GM18867 (cell line): ENCODE measurements around the gene FLRT2.

ENCODE experiments used
- ATAC-seq: cut with Tn5 transposase; IDR thresholded peaks from one replicate; pipeline ENCODE4 v1.9.1; 2021; ENCODE audit warnings: mild to moderate bottlenecking, moderate library complexity; ENCODE audit not compliant: unreplicated experiment

The FLRT2 gene

DNA sequence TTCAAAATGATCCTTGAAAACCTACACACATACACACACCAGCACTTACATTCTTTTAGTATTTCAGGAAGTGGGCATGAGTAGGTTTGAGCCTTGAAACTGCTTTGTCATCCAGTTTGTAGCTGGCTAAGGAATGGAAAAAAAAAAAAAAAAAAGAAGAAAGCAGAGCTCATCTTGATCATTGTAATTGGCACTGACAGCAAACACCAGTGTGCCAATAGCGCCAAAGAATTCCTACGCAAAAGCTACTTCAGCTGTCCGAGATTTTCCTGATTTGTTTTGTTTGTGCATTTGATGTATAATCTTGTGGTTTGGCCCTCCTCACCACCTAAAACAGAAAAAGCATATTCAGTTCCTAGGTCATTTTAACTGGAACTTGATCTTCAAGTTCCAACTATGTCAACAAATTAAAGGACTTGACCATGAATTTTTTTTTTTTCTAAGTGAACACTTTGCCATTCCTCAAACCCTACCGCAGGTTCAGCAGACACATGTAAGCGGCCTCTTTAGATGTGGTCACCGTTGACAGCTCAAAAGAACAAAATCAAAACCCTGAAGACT lies 57.3 kb downstream of the FLRT2 start:
- ATAC-seq = no peak

DNA sequence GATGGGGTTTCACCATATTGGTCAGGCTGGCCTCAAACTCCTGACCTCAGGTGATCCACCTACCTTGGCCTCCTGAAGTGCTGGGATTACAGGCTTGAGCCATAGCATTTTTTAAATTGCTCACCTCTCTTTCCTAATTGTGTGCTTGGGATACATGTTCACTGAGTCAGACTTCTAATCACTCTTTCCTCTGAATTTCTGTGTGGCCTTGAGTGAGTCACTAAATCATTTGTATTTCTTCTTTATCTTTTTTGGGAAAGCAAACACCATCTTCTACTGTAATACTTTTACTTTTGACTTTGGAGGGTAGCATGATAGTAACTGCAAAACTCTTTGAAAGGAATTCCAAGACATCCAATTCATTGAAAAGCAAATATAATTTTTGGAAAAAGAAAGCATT lies 60.8 kb downstream of the FLRT2 start:
- no peak for ATAC-seq

DNA sequence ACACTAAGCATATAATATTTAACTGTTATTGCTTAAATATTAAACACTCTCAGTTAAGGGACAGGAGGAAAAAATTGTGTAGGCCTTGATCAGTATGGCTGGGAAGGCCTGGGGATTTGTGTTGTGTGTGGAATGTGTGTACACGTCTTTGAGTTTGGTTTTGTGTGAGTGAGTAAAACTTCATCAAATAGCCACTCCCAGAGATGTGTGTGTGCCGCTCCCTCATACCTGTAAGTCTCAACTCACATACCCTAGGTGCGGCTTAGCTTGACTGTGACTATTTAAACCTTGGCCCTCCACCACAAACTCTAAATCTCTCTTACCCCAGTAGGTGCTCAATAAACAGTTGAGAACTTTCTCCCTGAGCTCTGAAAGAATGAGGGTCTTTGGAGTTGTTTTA lies 64.3 kb downstream of the FLRT2 start:
- no peak for ATAC-seq

DNA sequence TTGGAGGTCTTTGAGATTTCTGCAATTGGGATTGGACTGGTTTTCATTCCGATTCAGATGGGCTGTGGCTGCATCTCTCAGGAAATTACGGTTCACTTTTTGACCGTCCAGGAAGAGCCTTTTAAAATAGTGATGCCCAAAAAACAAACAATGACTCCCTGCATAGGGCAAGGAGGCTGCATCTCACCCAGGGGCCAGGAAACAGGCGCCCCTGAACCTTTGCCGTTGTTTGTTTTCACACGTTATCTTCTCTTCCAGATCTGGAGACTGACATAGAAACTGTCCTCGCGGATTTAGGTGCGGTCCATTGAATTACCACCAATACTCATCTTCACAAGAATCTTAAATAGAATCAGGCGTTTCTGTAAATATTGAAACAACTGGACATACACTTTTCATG lies 66.0 kb downstream of the FLRT2 start:
- no peak for ATAC-seq

DNA sequence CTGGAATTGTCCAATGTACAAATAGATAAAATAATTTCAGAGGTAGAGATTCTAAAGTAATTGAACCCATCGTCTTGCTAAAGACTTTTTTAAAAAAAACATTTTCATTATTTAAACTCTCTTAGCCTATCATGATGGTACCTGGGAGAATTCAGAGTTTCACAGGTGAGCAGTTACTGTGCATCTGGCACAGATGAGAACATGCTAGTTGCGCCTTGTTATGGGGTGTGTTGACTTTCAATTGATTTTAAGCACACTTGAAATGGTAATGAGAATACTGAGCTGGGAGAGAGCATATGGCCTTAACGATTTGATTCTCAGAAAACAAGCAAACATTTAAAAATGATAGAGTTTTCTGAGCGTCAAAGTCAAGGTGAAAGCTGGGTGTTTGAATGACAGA lies 66.6 kb downstream of the FLRT2 start:
- no peak for ATAC-seq

DNA sequence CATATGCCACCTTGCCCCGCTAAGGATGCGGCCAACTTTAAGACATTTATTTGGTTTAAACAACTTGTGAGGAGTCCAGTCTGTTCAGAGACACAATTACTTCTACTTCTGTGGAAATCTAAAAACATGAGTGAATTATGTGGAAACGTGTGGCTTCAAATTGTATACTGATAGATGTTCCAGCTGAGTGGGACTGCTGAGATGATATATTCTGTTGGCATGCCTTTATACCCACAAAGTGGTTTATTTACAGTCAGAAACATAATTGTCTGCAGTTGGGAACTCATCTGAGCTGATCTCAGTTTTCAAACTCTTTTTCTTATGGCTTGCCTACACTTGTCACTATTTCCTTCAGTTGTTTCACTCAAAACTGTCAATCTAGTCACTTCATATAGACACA lies 67.8 kb downstream of the FLRT2 start:
- no peak for ATAC-seq

DNA sequence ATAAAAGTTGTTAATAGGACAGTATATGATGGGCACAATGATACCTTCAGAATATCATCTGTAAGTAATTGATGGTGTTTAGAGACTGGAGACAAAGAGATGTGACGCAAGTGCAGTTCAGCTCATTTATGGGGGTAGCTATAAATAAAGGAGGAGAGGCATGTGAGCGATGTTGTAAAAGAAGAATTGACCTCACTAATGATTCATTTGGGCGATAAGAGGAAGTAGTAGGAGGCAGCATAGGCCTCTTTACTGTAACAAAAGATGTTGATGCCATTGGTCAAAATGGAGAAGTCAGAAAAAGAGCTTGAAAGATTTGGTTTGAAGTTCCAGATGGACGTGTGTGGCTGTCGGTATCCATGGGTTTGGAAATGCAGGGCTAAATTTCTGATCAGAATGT lies 70.0 kb downstream of the FLRT2 start:
- no peak for ATAC-seq

DNA sequence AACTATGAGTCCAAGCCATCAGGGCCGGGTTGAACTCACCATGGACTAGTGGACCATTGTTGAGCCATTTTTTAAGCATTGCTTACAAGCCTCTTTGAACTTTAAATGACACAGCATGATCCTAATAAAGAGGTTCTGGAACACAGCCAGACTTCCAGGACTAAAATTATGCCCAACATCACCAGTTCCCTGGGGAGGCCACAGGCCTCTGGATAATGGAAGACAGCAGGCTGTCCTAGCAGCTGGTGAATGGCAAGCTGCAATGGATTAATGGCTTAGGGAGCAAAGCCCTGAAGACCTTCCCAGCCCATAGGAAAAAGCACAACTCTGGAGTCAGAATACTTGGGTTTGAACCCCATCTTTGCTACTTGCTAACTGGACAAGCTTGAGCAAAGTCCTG lies 71.3 kb downstream of the FLRT2 start:
- ATAC-seq = no peak

DNA sequence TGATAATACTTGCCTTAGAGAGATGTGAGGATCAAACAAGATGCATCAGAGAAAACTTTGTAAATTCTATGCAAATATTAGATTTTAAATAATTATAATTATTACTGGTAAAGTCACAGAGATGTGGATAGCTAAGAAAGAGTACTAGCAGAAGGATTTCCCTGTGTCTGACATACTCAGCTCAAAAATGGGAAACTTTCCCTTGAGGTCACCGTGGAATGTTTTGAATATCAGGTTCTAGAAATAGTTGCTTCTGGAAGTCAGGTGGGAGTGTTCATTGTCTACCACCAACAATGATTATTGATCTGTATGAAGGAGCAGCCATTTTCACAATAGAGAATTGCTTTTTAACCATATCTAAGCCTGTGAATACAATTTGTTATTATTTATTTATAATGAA lies 71.7 kb downstream of the FLRT2 start:
- no peak for ATAC-seq

DNA sequence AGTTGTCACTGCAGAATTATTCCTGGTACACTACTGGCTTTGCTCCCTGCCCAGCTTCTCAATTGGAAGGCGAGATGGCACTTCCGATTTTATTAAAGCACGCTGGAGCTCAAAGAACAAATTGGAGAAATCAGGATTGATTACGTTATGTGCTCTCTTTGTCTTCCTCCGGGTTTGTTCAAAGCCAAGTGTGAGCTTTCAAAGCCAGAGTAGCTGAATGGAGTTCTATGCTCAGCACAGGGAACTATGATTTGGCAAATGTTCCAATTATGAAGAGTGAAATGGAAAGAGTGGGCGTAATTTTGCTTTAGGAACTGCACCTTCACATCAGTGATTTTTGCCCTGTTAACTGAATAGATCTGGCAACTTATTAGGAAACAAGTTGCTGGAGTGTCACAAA lies 72.4 kb downstream of the FLRT2 start:
- ATAC-seq = no peak

DNA sequence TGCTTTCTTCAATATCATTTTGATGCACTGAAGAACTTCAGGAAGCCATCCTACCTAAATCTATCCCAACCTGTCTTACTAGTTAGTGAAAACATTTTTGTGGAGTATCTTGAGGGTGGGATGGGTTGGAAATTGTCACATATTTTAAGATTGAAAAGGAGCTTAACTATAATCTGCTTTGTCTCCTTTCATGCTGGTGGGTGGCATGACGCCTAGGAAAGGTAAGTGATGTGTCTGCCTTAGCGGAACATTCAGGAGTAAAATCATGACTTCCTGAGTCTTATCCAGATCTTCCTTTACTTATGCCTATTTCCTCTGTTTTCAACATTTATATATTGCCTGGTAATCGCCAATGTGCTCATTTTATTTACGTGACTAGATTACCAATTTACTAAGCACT lies 74.1 kb downstream of the FLRT2 start:
- no peak for ATAC-seq

DNA sequence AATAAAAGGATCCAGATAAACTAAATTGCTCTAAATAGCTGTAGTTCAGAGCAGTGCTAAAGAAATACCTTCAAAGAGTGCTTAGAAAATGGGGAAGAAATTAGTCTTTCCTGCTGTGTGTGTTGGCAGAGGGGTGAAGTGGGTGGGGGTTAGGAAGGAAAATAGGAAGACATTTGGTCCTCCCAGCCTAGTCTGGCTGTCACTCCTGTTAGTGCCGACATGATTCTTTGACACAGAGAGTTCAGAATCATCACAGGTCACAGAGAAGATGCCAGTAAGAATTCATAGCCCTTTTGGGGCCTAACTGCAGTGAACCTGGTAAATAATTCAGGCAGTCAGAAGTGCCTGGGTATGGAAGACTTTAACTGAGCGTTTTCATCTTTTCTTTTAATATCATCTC lies 74.8 kb downstream of the FLRT2 start:
- no peak for ATAC-seq

DNA sequence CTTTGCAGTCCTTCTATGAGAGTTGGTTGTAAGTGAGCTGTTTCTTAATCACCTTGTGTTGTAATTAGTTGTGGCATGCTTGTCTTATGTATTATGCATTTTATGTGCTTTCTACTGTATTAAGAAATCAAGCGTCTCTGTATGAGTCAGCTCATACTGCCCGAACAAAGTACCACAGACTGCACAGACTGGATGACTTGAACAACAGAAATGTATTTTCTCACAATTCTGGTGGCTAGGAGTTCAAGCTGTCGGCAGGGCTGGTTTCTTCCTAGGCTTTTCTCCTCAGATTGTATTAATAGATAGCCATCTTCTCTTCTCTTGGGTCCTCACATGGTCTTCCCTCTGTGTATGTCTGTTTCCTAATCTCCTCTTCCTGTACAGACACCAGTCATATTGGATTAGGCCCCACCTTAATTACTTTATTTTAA lies 77.7 kb downstream of the FLRT2 start:
- ATAC-seq = no peak

DNA sequence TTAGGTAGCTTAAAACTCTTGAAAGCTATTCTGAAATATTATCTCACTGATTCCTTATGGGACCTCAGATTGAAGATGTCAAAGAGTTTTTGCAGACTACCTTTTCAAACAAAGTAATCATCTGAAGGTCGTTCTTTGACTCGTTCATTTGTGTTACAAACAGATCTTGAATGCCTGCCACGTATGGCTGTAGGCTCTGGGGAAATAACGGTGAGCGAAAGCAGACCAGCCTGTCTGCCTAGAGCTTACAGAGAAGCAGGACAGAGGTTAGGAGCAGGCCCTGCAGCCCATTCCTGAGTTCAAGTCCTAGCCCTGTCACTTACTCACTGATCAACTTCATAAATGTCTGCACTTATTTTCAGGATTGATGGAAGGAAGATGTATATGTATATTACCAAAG lies 83.6 kb downstream of the FLRT2 start:
- ATAC-seq = no peak

DNA sequence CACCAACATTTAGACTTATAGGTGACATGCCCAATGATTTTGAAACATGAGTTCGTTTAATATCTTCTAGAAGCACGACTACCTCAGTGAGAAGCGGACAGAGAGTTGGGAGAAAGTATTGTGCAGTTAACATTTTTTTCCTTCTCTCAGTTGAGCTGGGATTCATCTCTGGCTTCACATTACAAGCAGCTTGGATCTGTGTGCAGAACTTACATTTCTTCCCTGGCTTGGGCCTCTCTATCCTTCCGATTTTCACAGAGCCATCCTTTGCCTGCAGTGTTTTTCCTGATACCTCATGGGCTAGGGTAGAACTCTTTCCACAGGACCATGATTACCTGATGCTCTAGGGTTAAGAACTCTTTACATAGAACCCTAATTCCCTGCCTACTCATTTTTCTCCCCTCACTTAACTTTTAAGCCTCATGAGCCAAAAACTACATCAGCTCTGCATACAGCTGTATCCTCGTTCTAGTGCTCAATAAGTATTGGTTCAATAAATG lies 86.5 kb downstream of the FLRT2 start:
- no peak for ATAC-seq

DNA sequence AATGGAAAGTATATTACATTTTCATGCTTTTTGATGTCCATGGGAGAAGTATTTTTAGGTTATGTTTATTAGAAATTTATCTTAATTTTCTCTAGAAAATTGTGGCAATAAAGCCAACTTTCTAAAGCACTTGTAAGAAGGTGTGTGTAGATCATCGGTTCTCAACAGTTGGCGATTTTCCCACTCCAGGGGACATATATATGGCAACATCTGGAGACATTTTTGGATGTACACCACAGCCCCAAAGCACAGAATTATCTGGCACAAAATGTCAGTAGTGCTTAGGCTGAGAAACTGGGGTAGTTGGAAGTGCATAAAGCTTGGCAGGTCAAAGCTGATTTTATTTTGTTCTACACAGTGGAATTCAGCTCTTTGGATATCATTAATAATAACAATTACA lies 86.9 kb downstream of the FLRT2 start:
- no peak for ATAC-seq

DNA sequence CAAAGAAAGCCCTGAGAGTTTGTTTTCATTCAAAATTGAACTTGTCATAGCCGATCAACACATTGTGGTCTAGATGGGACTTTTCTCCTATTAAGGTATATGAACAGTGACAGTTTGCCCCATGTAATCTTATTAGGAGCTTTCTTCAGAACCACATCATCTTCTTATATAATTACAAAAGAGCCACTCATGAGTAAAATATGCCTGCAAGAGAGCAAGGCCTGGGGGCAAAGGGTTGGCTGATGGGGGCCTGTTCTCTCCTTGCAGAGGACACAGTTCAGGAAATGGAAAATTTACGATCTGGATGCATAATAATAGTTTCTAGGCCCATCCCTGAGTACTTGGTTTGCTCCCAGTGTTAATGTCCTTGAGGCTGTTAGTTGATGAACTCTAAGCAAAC lies 87.8 kb downstream of the FLRT2 start:
- ATAC-seq = no peak

DNA sequence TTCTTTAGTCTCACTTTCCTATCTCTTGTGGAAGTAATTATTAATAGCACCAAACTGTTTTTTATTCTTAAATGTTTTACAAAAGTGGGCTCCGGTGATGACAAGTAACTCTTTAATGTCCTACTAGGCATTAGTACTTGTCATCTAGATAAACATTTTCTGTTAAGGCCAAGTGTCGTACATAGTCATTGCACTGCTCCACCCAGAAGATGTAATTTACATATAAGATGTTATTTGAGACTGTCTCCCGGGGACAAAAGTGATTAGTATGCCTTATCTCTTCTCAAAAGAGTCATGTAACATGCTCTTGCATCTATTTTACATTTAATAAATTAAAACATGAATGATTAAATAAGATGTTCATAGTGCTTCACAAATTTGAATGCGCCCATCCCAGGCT lies 88.4 kb downstream of the FLRT2 start:
- no peak for ATAC-seq

DNA sequence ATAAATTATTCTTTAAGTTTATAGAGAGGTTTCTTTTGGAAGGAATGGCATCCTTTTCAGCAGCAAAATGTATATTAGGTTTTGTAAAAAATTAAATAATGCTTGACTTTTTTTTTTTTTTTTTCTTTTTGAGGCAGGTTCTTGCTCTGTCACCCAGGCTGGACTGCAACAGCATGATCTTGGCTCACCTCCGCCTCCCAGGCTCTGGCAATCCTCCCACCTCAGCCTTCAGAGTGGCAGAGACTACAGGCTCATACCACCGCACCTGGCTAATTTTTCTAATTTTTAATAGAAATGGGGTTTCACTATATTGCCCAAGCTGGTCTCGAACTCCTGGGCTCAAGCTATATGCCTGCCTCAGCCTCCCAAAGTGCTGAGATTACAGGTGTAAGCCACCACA lies 89.0 kb downstream of the FLRT2 start:
- no peak for ATAC-seq

DNA sequence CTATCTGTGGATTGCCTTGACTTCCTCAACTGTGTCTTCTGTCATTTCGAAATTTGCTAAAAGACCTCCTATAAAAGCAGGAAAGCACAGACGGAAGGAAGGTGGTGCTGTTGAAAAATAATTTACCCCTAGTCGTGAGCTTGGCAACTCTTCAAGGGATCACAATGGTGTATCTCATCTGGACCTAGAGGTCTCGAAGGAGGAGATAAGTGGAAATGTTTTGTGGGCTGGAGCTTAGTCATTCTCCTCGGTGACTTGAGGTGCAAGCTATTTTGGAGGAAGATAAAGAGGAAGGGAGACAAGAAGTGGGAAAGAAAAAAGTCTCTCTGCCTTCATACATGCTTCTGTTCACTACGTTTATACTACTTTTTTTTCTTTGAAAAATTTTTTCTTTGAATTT lies 89.9 kb downstream of the FLRT2 start:
- ATAC-seq = no peak

DNA sequence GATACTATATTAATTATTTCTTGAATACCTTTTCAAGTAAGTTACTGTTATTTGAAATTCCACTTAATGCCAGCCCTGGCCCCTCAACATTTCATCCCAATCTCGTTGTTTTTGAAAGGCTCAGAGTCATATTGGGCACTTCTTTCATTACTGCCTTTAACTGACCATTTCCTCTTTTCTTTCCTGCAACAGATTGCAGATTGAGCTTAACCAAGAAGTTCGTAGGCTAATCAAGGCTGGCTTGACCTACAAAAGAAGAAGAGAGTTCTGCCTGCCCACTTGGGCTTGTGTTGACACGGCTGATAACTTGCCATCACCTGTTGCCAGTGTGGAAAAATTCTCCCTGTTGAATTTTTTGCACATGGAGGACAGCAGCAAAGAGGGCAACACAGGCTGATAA lies 91.0 kb downstream of the FLRT2 start:
- ATAC-seq = no peak

DNA sequence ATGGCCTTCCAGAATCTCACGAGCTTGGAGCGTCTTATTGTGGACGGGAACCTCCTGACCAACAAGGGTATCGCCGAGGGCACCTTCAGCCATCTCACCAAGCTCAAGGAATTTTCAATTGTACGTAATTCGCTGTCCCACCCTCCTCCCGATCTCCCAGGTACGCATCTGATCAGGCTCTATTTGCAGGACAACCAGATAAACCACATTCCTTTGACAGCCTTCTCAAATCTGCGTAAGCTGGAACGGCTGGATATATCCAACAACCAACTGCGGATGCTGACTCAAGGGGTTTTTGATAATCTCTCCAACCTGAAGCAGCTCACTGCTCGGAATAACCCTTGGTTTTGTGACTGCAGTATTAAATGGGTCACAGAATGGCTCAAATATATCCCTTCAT lies 92.2 kb downstream of the FLRT2 start:
- ATAC-seq = no peak

DNA sequence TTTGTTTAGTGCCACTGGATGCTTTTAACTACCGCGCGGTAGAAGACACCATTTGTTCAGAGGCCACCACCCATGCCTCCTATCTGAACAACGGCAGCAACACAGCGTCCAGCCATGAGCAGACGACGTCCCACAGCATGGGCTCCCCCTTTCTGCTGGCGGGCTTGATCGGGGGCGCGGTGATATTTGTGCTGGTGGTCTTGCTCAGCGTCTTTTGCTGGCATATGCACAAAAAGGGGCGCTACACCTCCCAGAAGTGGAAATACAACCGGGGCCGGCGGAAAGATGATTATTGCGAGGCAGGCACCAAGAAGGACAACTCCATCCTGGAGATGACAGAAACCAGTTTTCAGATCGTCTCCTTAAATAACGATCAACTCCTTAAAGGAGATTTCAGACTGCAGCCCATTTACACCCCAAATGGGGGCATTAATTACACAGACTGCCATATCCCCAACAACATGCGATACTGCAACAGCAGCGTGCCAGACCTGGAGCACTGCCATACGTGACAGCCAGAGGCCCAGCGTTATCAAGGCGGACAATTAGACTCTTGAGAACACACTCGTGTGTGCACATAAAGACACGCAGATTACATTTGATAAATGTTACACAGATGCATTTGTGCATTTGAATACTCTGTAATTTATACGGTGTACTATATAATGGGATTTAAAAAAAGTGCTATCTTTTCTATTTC lies 93.2 kb downstream of the FLRT2 start:
- ATAC-seq = no peak
